Tibial artery (tissue), 4 donors: ENCODE data around the gene CPSF4L.

ENCODE experiments used
- DNase-seq, 2 donors: peaks; one replicate each; pipeline ENCODE4 v3.0.0-alpha.2; 2019
- H3K27ac ChIP-seq, 2 donors: fragments of 200-600 bp; sonication (generic) in 1 of 2; 1 replicate in 1 of 2; 2 replicates in 1 of 2; pipeline ENCODE4 v1.5.1; 2018 to 2019; ENCODE audit warnings: mild to moderate bottlenecking in 1 of 2
- H3K27me3 ChIP-seq, 2 donors: fragments of 200-600 bp; sonication (generic) in 1 of 2; one replicate each; pipeline versions ENCODE4 v1.5.1 to v1.6.0; 2016 to 2019
- H3K36me3 ChIP-seq, 3 donors: fragments of 200-600 bp; sonication (generic) in 2 of 3; one replicate each; pipeline ENCODE4 v1.5.1; 2016 to 2019; ENCODE audit warnings: mild to moderate bottlenecking in 2 of 3
- H3K4me1 ChIP-seq, 4 donors: fragments of 200-600 bp; sonication (generic) in 2 of 4; 1 replicate in 3 of 4; 2 replicates in 1 of 4; pipeline ENCODE4 v1.5.1; 2016 to 2019
- H3K4me3 ChIP-seq, 2 donors: fragments of 200-600 bp; sonication (generic) in 1 of 2; 1 replicate in 1 of 2; 2 replicates in 1 of 2; pipeline ENCODE4 v1.5.1; 2018 to 2019; ENCODE audit warnings: mild to moderate bottlenecking in 2 of 2
- H3K9me3 ChIP-seq, 3 donors: fragments of 200-600 bp; sonication (generic) in 1 of 3; one replicate each; pipeline ENCODE4 v1.5.1; 2016 to 2019
- intact Hi-C: fragments of 100-400 bp; cut with DNase I; formaldehyde crosslinking; loops from one replicate; pipeline ENCODE4 v1.15.0; 2023; ENCODE audit warnings: low total_unique reads
- TF ChIP-seq, protein P1 (sequence below), 2 experiments: fragments of 200-600 bp in 1 of 2; fragments of 450-650 bp in 1 of 2; IDR thresholded peaks; one replicate each; pipeline ENCODE4 v1.5.1; 2017 to 2019; ENCODE audit warnings: antibody characterized with exemption in 2 of 2, mild to moderate bottlenecking in 1 of 2, moderate library complexity in 1 of 2

Gene CPSF4L

GRCh38 chr17:73283841-73284282 lies 22.2 kb upstream of the CPSF4L start:
- intact Hi-C loops: no loop called here
- H3K27me3 ChIP-seq: no peaks in the 10 kb centered on the region
- H3K4me1 ChIP-seq: peaks cover under 1 to 69% (median 58%) of the 10 kb centered on the region in 4 donors
- no peak overlapping the region for H3K4me3 ChIP-seq
- H3K27ac ChIP-seq: peak overlapping the region; percentile 76 to 87
- TF ChIP-seq, protein P1, sequence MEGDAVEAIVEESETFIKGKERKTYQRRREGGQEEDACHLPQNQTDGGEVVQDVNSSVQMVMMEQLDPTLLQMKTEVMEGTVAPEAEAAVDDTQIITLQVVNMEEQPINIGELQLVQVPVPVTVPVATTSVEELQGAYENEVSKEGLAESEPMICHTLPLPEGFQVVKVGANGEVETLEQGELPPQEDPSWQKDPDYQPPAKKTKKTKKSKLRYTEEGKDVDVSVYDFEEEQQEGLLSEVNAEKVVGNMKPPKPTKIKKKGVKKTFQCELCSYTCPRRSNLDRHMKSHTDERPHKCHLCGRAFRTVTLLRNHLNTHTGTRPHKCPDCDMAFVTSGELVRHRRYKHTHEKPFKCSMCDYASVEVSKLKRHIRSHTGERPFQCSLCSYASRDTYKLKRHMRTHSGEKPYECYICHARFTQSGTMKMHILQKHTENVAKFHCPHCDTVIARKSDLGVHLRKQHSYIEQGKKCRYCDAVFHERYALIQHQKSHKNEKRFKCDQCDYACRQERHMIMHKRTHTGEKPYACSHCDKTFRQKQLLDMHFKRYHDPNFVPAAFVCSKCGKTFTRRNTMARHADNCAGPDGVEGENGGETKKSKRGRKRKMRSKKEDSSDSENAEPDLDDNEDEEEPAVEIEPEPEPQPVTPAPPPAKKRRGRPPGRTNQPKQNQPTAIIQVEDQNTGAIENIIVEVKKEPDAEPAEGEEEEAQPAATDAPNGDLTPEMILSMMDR (IDR thresholded peaks at IDR 0.05): no peak
- H3K36me3 ChIP-seq: peaks cover 12 to 34% (median 16%) of the 10 kb centered on the region in 3 donors
- no peaks in the 10 kb centered on the region for H3K9me3 ChIP-seq
- peak; percentile 80 to 87 for DNase-seq

DNA sequence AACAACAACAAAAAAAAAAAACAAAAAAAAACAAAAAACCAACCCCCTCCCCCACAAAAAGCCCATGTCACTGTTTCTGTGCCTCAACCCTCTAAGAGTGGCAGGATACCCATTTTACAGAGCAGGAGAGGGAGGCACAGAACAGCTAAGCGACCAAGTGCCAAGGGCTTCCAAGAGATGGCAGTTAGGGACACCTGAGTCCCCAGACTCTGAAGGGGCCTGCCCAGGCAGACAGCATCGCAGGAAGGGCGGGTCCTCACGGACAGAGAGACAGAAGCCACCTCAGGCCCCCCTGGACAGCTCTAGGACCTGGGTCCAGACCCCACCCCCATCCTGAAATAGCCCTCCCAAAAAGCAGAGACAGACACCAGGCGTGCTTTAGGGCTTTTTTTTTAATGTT lies 21.6 kb upstream of the CPSF4L start:
- Histone ChIP-seq H3K27ac (peak overlapping the region; percentile 76 to 87), H3K4me1 (peaks cover 5 to 69% (median 59%) of the 10 kb centered on the region in 4 donors), H3K36me3 (peaks cover 12 to 34% (median 16%) of the 10 kb centered on the region in 3 donors)

GRCh38 chr17:73282629-73283028 lies 20.9 kb upstream of the CPSF4L start:
- Histone ChIP-seq H3K9me3 (no peaks in the 10 kb centered on the region), H3K4me3 (no peak overlapping the region), H3K27me3 (no peaks in the 10 kb centered on the region), H3K36me3 (peaks cover 12 to 34% (median 16%) of the 10 kb centered on the region in 3 donors), H3K4me1 (peaks cover 5 to 70% (median 59%) of the 10 kb centered on the region in 4 donors), H3K27ac (peak overlapping the region; percentile 76 to 87)
- TF ChIP-seq, protein P1 (IDR thresholded peaks at IDR 0.05): no peak
- DNase-seq: no peak
- intact Hi-C loops: no loop called here

More for the DNA sequence above, 21.6 kb upstream of the CPSF4L start:
- Histone ChIP-seq H3K27me3 (no peaks in the 10 kb centered on the region), H3K4me3 (no peak overlapping the region), H3K9me3 (no peaks in the 10 kb centered on the region)
- TF ChIP-seq, protein P1 (IDR thresholded peaks at IDR 0.05): no peak
- DNase-seq: no peak
- intact Hi-C loops: no loop called here

GRCh38 chr17:73281928-73282327 lies 20.2 kb upstream of the CPSF4L start:
- Histone ChIP-seq H3K27ac (peak overlapping the region; percentile 76 to 87), H3K27me3 (no peaks in the 10 kb centered on the region), H3K4me1 (peaks cover 5 to 65% (median 53%) of the 10 kb centered on the region in 4 donors), H3K36me3 (peaks cover 12 to 34% (median 16%) of the 10 kb centered on the region in 3 donors), H3K9me3 (no peaks in the 10 kb centered on the region), H3K4me3 (no peak overlapping the region)
- no peak for DNase-seq
- TF ChIP-seq, protein P1 (IDR thresholded peaks at IDR 0.05): no peak
- intact Hi-C loops: no loop called here

GRCh38 chr17:73280191-73280590 lies 18.5 kb upstream of the CPSF4L start:
- Histone ChIP-seq H3K9me3 (no peaks in the 10 kb centered on the region), H3K4me1 (peaks cover 5 to 49% (median 42%) of the 10 kb centered on the region in 4 donors), H3K36me3 (peaks cover 1 to 20% (median 2%) of the 10 kb centered on the region in 3 donors), H3K27ac (no peak overlapping the region), H3K27me3 (no peaks in the 10 kb centered on the region), H3K4me3 (no peak overlapping the region)
- intact Hi-C loops: no loop called here
- no peak for DNase-seq
- TF ChIP-seq, protein P1 (IDR thresholded peaks at IDR 0.05): no peak
